ENCODE results near the gene NT5DC2.
"Not testable (repeated sequence)": the region's sequence is repeated elsewhere in the genome, so short reads cannot be mapped to it uniquely, and the experiment has no call there.

The NT5DC2 gene

GRCh38 chr3:52536369-52537164, 2.9 kb upstream of the NT5DC2 start, which contains the start of gene UQCC5:
TSS of gene UQCC5 (plus strand) at chr3:52536605. CDS start at chr3:52536756, 151 bp downstream.
- DNase-seq, result peak; percentile 89

DNA sequence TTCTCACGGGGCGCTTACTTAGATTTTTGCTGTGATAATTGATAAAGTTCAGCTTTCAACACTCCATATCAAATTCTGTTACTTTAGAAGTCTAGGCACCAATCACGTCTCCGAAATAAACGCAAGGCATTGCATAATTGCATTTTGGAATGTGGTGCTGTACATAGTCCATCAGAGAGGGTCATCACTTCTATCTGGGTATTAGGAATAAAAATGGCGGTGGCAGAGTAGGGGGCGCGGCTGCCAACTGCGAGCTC, 2.4 kb upstream of the NT5DC2 start:
- no peak for DNase-seq

DNA sequence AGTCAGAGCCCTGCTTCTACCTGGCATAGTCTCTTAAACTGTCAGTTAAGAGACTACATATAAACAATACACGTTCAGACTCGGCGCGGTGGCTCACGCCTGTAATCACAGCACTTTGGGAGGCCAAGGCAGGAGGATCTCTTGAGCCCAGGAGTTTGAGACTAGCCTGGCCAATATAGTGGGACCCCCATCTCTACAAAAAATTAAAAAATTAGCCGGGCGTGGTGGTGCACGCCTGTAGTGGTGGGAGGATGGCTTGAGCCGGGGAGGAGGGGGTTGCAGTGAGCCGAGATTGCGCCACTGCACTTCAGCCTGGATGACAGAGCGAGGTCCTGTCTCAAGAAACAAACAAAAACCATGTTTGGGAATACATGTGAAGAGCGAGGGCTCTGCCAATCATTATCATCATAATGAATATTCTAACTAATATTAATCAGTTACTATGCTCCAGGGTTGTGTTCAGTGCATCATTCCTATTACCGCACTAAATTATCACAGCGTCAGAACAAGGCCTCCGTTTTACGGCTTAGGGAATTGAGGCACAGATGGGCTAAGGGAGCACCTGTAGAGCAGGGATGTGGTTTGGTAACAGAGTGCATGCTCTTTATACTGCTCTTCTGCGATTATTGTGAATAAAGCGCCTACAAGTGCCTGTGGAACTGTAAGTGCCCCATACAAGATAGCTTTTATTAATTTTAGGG, 1.9 kb upstream of the NT5DC2 start:
- no peak for DNase-seq

GRCh38 chr3:52534281-52535183, 875 bp upstream of the NT5DC2 start:
- no peak for DNase-seq

DNA sequence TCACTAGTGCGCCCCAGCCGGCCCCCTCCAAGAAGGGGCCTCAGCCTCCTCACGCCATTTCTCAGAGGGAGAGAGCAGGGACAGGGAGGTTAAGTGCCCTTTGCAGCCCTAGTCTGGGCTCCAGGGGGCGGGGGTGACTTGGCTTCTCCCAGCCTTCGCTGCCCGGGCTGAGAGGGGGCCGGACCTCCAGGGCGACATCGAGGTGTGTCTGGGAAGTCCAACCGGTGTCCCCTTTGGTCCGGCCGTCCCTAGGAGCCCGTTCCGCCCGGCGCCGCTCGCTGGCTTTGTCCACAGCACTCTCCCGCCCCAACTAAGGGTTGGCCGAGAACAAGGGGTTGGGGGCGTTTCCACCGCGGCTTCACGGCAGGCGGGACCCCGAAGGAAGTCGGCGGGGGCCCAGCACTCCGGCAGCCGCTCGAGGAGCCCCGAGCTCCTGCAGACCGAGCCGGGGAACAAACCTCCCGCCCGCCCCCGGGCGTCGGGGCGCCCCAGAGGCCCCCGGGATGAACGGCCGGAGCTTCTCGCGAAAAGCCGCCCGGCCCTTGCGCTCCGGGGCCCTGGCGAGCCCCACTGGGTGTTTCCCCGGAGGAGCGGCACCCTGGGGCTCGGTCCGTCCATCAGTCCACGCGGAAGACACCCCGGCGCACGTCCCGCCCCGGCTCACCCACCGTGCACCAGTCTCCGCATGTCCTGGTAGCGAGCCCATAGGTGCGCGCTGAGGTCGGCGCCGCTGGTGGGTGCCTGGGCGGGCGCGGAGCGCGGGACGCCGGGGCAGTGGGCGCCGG, 627 bp downstream of the NT5DC2 start:
- no peak for DNase-seq

DNA sequence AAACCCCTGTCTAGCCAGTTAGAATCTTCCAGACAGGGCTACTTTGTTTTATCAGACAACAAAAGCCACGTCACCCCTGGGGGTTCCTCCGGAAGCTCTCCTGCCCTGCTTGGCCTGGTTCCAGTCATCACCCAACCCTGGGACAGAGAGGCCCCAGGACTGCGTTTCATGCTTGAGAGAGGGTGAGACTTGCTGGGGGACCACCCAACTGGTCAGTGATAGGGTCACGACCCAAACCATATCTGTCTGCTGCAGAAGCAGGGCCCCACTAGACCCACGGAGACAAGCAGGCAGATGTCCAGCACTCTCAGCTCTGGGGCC, 1.2 kb downstream of the NT5DC2 start:
- no peak for DNase-seq

DNA sequence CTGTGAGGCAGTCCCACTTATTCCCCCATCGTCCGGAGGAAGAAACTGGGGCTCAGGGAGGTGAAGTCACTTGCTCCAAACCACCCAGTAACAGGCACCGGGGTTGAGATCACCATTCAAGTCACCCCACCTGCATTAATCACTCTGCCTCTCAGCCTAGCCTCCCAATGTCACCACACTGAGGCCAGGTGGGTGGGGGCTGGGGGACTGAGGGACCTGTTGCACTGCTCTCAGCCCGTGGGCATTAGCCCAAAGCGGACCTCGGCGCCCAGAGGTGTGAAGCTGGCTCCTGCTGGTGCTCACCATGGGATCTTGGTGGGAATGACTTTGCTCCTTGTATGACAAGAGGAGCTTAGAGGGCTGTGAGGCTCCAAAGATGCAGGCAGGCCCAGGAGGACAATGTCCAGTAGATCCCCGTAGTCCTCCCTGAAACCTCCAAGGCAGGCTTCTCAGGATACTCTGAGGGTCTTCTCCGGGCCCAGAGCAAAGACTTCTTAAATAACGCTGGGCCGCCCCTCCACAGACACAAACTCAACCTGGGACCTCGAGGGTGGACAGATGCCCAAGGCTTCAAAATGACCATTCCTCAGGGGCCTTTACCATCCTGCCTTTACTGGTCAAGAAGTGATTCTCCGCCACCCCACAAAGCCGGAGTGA, 1.7 kb downstream of the NT5DC2 start:
- DNase-seq, result no peak

DNA sequence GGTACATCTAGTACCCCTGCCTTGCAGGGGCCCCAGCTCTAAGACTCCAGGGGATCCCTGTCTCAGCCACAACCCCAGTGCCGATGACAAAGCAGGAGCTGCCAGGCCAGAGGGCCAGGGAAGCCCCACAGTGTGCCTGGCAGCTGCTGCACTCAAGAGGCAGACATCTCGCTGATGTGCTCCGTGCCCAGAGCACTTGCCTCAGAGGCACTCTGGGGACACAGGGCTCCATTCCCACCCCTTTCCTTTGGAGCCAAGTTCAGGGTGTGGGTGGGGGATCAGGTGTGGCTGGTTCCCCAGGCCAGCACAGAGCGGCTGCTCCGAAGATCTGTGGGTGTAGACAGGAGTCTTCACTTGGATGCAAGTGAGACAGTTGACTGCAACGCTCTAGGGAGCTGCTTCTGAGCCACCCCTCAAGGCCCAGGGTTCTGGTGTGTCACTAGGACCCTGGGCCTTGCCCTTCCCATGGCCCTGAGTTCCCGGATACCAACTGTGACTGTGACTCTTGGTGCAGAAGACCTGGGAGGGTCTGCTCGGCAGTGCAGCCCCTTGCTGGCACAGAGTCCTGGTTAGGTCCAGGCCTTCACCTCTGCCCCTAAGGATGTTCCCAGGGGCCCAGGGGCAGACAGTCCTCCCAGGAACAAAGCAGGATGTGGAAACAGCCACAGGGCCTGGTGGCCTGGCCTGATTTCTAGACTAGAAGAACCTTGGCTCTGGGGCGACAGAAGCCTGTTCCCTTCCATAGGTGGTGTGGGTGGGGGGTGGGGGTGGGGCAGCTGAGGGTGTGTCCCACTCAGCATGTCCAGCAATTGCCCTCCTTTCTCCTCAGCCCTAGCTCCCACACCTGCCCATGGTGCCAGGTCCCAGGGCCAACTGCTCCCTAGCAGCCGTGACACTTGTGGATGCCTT, 2.5 kb downstream of the NT5DC2 start:
- DNase-seq, result no peak

DNA sequence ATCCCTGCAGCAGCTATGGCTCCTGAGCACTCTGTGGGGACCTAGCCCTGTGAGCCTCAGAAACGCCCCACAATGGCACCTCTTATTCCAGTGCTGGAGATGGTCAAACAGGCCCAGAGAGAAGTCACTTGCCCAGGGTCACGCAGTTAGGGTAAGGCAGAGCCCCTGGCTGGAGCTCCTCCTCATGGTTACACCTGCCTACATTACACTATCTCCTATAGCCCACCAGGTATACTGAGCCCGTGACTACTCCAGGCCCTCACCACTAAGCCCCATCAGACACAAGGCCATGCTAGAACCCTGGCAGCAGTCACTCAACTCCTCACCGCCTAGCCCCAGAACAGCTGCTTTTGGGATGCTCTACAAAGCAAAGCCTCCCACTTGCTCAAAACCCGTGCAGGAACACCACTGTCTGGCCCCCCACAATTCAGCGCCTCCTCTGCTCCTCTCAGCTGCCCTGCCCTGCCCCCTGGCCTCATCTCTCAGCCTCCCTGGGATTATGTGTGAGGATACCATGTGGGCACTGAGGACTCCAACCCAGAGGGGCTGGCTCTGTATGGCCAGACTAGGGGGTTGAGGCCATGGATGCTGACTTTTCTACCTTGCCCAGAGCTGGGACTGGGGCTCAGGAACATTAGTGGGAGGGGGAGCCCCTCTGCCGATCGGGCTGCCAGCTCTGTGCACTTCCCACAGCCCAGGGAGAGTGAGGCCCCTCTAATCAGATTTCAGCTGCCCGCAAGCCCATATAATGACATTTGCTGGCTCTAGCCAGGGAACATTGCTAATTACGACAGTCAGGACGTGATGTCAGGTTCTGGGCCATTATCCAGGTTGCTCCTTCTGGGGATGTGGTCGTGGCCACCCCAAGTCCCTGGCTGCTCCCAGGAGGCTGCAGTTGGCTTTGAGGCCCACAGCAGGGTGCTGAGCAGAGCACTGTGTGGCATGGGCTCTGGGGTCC, 4.0 kb downstream of the NT5DC2 start:
- DNase-seq, result no peak

DNA sequence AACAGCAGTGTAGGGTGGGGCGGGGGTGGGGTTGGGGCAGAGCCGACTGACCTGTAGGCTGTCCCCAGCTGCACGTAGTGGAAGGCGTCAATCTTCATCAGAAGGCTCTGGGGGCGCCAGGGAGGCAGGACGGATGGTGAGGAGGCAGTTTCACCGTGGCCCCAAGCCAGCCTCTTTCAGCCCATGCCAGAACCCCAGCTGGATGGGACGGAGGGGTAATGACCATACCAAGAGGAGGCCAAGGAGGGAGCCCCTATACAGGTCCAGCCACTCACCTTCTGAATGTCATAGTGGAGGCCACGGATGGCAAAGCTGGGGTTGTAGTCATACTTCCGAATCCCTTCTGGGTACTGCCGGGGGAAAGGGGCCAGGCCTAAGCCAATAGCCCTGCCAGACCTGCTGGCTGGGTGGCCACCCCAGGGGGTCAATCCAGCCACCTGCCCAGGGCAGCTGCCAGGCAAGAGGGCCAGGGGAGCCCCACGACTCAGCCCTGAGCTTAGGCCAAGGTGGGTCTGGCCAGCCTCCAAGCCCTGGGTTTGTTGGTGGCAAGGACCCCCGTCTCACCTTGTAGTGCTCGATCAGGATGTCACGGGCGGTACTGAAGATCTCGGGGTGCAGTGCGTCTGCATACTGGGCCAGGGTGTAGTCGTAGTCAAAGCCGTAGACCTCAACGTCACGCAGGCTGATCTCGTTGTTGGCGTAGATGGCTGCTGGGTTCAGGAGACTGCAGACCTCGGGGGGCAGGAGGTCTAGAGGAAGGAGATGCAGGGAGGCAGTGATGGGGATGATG, 4.9 kb downstream of the NT5DC2 start:
- DNase-seq, result no peak

DNA sequence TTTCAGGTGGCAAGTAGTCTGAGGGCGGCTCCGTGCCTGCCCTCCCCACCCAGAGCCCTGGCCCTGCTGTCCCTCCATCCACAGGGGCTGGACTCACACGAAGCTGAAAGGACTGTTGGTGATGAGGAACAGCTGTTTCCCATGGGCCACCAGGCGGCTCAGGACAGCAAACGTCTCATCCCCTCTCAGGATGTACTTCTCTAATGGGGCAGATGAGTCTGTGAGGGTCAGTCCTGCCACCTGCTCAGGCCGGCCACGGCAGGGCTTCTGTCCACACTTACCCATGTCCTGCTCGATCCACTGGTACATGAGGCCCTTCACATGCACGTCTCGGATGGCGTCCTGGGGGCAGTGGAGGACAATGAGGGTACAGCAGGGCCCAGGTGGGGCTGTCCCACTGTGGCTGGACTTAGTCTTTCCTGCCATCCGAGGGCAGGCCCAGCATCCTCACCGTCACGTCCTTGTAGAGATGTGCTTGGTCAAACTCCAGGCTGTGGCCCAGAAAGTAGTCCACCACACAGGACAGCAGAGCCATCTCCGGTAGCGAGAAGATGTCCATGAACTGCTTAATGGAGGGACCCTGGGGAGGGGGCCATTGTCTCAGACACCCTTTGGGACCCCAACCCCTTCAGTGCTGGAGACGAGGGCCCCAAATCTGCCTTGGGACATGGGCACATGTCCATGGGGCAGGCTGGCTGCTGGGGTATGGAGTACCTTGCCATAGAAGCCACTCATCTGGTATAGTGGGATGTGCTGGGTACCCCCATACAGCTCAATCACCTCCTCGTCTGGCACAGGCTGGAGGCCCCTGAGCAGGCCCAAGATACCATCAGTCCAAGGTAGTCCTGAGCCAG, 5.7 kb downstream of the NT5DC2 start:
- no peak for DNase-seq

GRCh38 chr3:52527039-52527731, 6.5 kb downstream of the NT5DC2 start:
- DNase-seq, result no peak

- DNase-seq, result not testable (repeated sequence)
Observed at GRCh38 chr3:52526671-52527038, 7.0 kb downstream of the NT5DC2 start.

DNA sequence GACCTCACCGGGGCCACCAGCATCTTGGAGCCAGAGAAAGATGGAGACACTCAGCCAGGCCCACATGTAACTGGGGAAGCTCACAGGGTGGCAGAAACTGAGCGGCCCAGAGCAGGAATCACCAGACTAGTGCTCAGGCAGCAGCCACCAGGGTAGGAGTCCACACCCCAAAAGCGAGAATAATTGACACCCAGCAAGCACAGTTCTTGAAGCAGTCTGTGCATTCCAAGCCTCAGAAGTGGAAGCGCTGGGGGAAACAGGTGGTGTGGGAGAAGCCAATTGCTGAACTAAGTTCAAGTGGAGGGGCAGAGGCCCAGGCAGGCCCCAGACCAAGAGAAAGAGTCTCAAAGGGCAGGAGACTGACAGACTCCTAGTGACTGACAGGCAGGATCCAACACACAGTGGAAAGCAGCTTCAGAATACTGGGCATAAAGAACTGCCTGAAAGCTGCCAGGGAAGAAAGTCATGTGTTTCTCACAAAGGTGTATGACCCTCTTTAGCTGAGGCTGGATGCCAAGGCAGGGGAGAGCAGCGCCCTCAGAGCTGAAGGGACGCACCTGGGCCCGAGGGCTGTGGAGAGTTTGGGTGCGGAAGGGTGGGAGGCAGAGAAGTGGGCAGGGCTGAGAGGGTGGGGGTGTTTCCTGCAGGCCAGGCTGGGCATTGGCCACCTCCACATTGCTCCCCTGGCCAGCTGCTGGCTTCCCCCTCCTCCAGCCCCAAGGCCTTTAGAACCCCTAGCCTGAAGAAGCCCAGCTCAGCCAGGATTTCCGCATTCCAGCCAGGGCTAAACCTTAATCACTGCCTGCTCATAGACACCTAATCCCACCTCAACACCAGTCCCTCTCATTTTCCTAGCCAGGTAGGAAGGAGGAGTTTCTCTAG, 7.7 kb downstream of the NT5DC2 start:
- DNase-seq, result no peak

GRCh38 chr3:52524752-52525679, 8.6 kb downstream of the NT5DC2 start:
- DNase-seq, result no peak

All from DMS 273 treated with DMSO at 0.1 percent for 48 hours (cell line).